IMR-90 (cell line): Measurements from ENCODE around the gene CEP152. TPM values are rescaled to one million over a fixed set of nuclear protein-coding genes. Genes with fewer than 3 reads are reported as not detected.
A peak's percentile ranks its signal among the peaks of the same experiment; 100 is the strongest.

ENCODE experiments used
- ATAC-seq: fragments of 200-7000 bp; cut with Tn5 transposase; 2 replicates; pipeline ENCODE4 v1.9.1; 2020; ENCODE audit warnings: low read depth, mild to moderate bottlenecking, moderate library complexity
- BruUV-seq: library from RNA; stranded (reverse); fragments of 400-500 nt; replicated peaks from 2 replicates; lab custom pipeline; 2021; lab: Mats Ljungman, UMichigan
- CTCF ChIA-PET: fragments of 300-600 bp; formaldehyde crosslinking; extraction: SDS; loops from one replicate; lab custom pipeline; 2021; ENCODE audit warnings: antibody characterized with exemption; lab: Yijun Ruan, JAX
- POLR2A ChIA-PET: fragments of 300-600 bp; sonication (Branson Sonifier 250); formaldehyde crosslinking; loops from one replicate; lab custom pipeline; 2022; ENCODE audit warnings: antibody characterized with exemption; ENCODE audit not compliant: unreplicated experiment; lab: Charles Lee
- DNase-seq: peaks from one replicate; pipeline ENCODE4 v3.0.0; 2013
- H2AFZ ChIP-seq: replicated peaks from 2 replicates; pipeline ENCODE3; 2013; ENCODE audit warnings: low read length, mild to moderate bottlenecking; ENCODE audit not compliant: poor library complexity
- H2AK5ac ChIP-seq: 2 replicates; pipeline ENCODE4 v1.6.1; 2013; ENCODE audit warnings: low read depth, low read length, inconsistent platforms
- H2AK9ac ChIP-seq: replicated peaks from 2 replicates; pipeline ENCODE3; 2013; ENCODE audit warnings: mild to moderate bottlenecking, low read depth, low read length, moderate library complexity; ENCODE audit not compliant: poor library complexity
- H2BK120ac ChIP-seq: 2 replicates; pipeline ENCODE4 v1.6.1; 2013; ENCODE audit warnings: low read depth, low read length, inconsistent platforms
- H2BK15ac ChIP-seq: 3 replicates; pipeline ENCODE4 v1.6.1; 2013; ENCODE audit warnings: low read depth, low read length, inconsistent platforms
- H2BK20ac ChIP-seq: 2 replicates; pipeline ENCODE4 v1.6.1; 2013; ENCODE audit warnings: low read depth, mild to moderate bottlenecking, inconsistent platforms, low read length, moderate library complexity
- H2BK5ac ChIP-seq: 2 replicates; pipeline ENCODE4 v1.6.1; 2013; ENCODE audit warnings: mild to moderate bottlenecking, low read depth, low read length, inconsistent platforms; ENCODE audit not compliant: poor library complexity, severe bottlenecking
- H3K14ac ChIP-seq: replicated peaks from 2 replicates; pipeline ENCODE4 v1.6.1; 2013; ENCODE audit warnings: low read depth, low read length, inconsistent platforms
- H3K18ac ChIP-seq: 2 replicates; pipeline ENCODE4 v1.6.1; 2013; ENCODE audit warnings: low read depth, low read length, control low read depth
- H3K23ac ChIP-seq: 2 replicates; pipeline ENCODE4 v1.6.1; 2013; ENCODE audit warnings: low read depth, low read length, inconsistent platforms
- H3K27ac ChIP-seq: 2 replicates; pipeline ENCODE4 v1.5.1; 2013; ENCODE audit warnings: mild to moderate bottlenecking, control low read depth, low read length; ENCODE audit not compliant: insufficient read depth
- H3K27me3 ChIP-seq: 2 replicates; pipeline ENCODE4 v1.6.1; 2013; ENCODE audit warnings: low read length; ENCODE audit not compliant: control insufficient read depth, insufficient read depth
- H3K36me3 ChIP-seq: 2 replicates; pipeline ENCODE4 v1.6.1; 2013; ENCODE audit warnings: low read length, mixed read lengths; ENCODE audit not compliant: control insufficient read depth, insufficient read depth
- H3K4ac ChIP-seq: 2 replicates; pipeline ENCODE4 v1.6.1; 2013; ENCODE audit warnings: low read depth, low read length, inconsistent platforms
- H3K4me1 ChIP-seq: 2 replicates; pipeline ENCODE4 v1.6.1; 2013; ENCODE audit warnings: low read length, mixed read lengths; ENCODE audit not compliant: control insufficient read depth, insufficient read depth
- H3K4me2 ChIP-seq: 2 replicates; pipeline ENCODE4 v1.6.1; 2013; ENCODE audit warnings: low read depth, mild to moderate bottlenecking, control low read depth, low read length, moderate library complexity
- H3K4me3 ChIP-seq: 2 replicates; pipeline ENCODE4 v1.5.1; 2013; ENCODE audit warnings: low read depth, mild to moderate bottlenecking, control low read depth, low read length, moderate library complexity; ENCODE audit not compliant: insufficient read depth
- H3K56ac ChIP-seq: 2 replicates; pipeline ENCODE4 v1.6.1; 2013; ENCODE audit warnings: low read length, inconsistent platforms; ENCODE audit not compliant: insufficient read depth; ENCODE audit errors: extremely low read depth
- H3K79me1 ChIP-seq, 2 experiments: 2 replicates each; pipeline ENCODE4 v1.6.1; 2013; ENCODE audit warnings: low read length in 2 of 2, inconsistent platforms in 1 of 2, low read depth in 1 of 2
- H3K9ac ChIP-seq: 2 replicates; pipeline ENCODE4 v1.6.1; 2013; ENCODE audit warnings: low read depth, low read length, control low read depth
- H3K9me1 ChIP-seq: 2 replicates; pipeline ENCODE4 v1.6.1; 2013; ENCODE audit warnings: low read length, inconsistent platforms; ENCODE audit not compliant: insufficient read depth
- H3K9me3 ChIP-seq: 2 replicates; pipeline ENCODE4 v1.6.1; 2013; ENCODE audit warnings: low read length; ENCODE audit not compliant: control insufficient read depth, insufficient read depth
- H4K20me1 ChIP-seq: 2 replicates; pipeline ENCODE4 v1.6.1; 2013; ENCODE audit warnings: low read length, inconsistent platforms; ENCODE audit not compliant: insufficient read depth
- H4K5ac ChIP-seq: 2 replicates; pipeline ENCODE4 v1.6.1; 2013; ENCODE audit warnings: mild to moderate bottlenecking, low read depth, low read length, control low read depth
- H4K8ac ChIP-seq, 2 experiments: 2 replicates each; pipeline ENCODE4 v1.6.1; 2013; ENCODE audit warnings: low read depth in 2 of 2, low read length in 2 of 2, control low read depth in 1 of 2, inconsistent platforms in 1 of 2
- H4K91ac ChIP-seq: 2 replicates; pipeline ENCODE4 v1.6.1; 2013; ENCODE audit warnings: low read depth, low read length, inconsistent platforms; ENCODE audit not compliant: insufficient read depth
- BHLHE40 ChIP-seq: fragments of 150-350 bp; IDR thresholded peaks from 2 replicates; pipeline ENCODE4 v1.6.1; 2016; ENCODE audit warnings: mild to moderate bottlenecking, low read depth, low read length
- CEBPB ChIP-seq: IDR thresholded peaks from 2 replicates; pipeline ENCODE4 v1.6.1; 2012; ENCODE audit warnings: low read depth, low read length, improper control_type of control experiment
- ELK1 ChIP-seq: fragments of 150-350 bp; IDR thresholded peaks from 2 replicates; pipeline ENCODE4 v1.6.1; 2016; ENCODE audit warnings: low read depth, mild to moderate bottlenecking, low read length, moderate library complexity, borderline replicate concordance
- FOS ChIP-seq: fragments of 150-350 bp; IDR thresholded peaks from 2 replicates; pipeline ENCODE4 v1.6.1; 2016; ENCODE audit warnings: low read depth, low read length
- MAZ ChIP-seq: IDR thresholded peaks from 2 replicates; pipeline ENCODE4 v1.6.1; 2012; ENCODE audit warnings: low read depth, mild to moderate bottlenecking, low read length, improper control_type of control experiment, moderate library complexity, borderline replicate concordance
- MXI1 ChIP-seq: IDR thresholded peaks from 2 replicates; pipeline ENCODE4 v1.6.1; 2012; ENCODE audit warnings: low read depth, mild to moderate bottlenecking, low read length, moderate library complexity, borderline replicate concordance
- NFE2L2 ChIP-seq: fragments of 150-350 bp; IDR thresholded peaks from 2 replicates; pipeline ENCODE4 v1.6.1; 2016; ENCODE audit warnings: low read depth, mild to moderate bottlenecking, low read length
- POLR2A ChIP-seq: IDR thresholded peaks from 2 replicates; pipeline ENCODE4 v1.6.1; 2012; ENCODE audit warnings: mild to moderate bottlenecking, low read depth, low read length
- RAD21 ChIP-seq: IDR thresholded peaks from 2 replicates; pipeline ENCODE4 v1.6.1; 2012; ENCODE audit warnings: low read length, improper control_type of control experiment
- RCOR1 ChIP-seq: IDR thresholded peaks from 2 replicates; pipeline ENCODE4 v1.6.1; 2012; ENCODE audit warnings: mild to moderate bottlenecking, low read length, improper control_type of control experiment; ENCODE audit not compliant: insufficient replicate concordance
- RFX5 ChIP-seq: IDR thresholded peaks from 2 replicates; pipeline ENCODE4 v1.8.0; 2012; ENCODE audit warnings: low read depth, mild to moderate bottlenecking, low read length, moderate library complexity
- USF2 ChIP-seq: fragments of 150-350 bp; IDR thresholded peaks from 2 replicates; pipeline ENCODE4 v1.6.1; 2017; ENCODE audit warnings: mild to moderate bottlenecking, antibody characterized with exemption, low read length, low read depth
- WGBS, 2 experiments: methylation state at CpG; one replicate each; pipeline versions ENCODE4 v1.1.5 to v1.1.7; 2013; ENCODE audit warnings: missing lambda C conversion rate in 2 of 2; ENCODE audit not compliant: insufficient read length in 1 of 2; ENCODE audit errors: extremely low coverage in 2 of 2; 5-methylcytosine and 5-hydroxymethylcytosine counted together
- dilution Hi-C: fragments of 300-500 bp; cut with HindIII; formaldehyde crosslinking; loops from one replicate; pipeline ENCODE4 v1.14.3; 2018; ENCODE audit warnings: low sequenced_read_pairs; ENCODE audit not compliant: unreplicated experiment
- in situ Hi-C: fragments of 300-500 bp; cut with MboI; formaldehyde crosslinking; loops from 3 replicates; pipeline ENCODE4 v1.14.3; 2019; ENCODE audit warnings: low sequenced_read_pairs, inconsistent platforms, mixed read lengths
- intact Hi-C: fragments of 100-400 bp; cut with micrococcal nuclease; formaldehyde crosslinking; loops from 2 replicates; pipeline ENCODE4 v1.10.0; 2022
- polyA plus RNA-seq, 3 experiments: library from polyadenylated mRNA; depleted of rRNA; stranded (reverse); fragments of >200 nt; gene quantifications; 2 replicates each; pipeline ENCODE4 v1.2.3, GENCODE V29; 2012; ENCODE audit warnings: low replicate concordance in 1 of 3
- total RNA-seq: library from RNA; depleted of rRNA; stranded (reverse); fragments of >200 nt; gene quantifications from 2 replicates; pipeline ENCODE4 v1.2.3, GENCODE V29; 2012

CEP152 gene
- total and polyA plus RNA-seq, 2 of the 4 experiments (the other 2 are of a cell fraction) = 2.1 to 7.3 TPM

GRCh38 chr15:48719668-48720067 is 91.2 kb downstream of the CEP152 start:
- Histone ChIP-seq H3K4me2 (no peak overlapping the region), H2BK15ac (peak overlapping the region; percentile 96; the same call in 2 of the 3 replicates), H2AK5ac (peak overlapping the region; percentile 85), H3K36me3 (no peaks in the 10 kb centered on the region), H3K4ac (peak overlapping the region; percentile 50; the same call in 1 of the 2 replicates), H4K20me1 (no peaks in the 10 kb centered on the region), H3K56ac (no peak overlapping the region), H4K5ac (no peak overlapping the region), H3K9ac (no peak overlapping the region), H3K9me3 (no peaks in the 10 kb centered on the region; the same call in 1 of the 2 replicates), H3K18ac (no peak overlapping the region), H2BK120ac (peak overlapping the region; percentile 66), H4K91ac (no peak overlapping the region; the same call in 1 of the 2 replicates), H2BK20ac (peak overlapping the region; percentile 71; the same call in 1 of the 2 replicates), H3K79me1 (peaks cover 0 to 8% of the 10 kb centered on the region in 2 experiments; a peak in 1 of 4 replicates), H2AK9ac (no peak overlapping the region), H2AFZ (no peak overlapping the region), H3K27ac (no peak overlapping the region), H4K8ac (peak overlapping the region in 1 of 2 experiments; percentile 16; a peak in 1 of 4 replicates), H2BK5ac (no peak overlapping the region), H3K27me3 (no peaks in the 10 kb centered on the region), H3K4me1 (peaks cover 17% of the 10 kb centered on the region), H3K23ac (0 out of 2 replicates have a peak overlapping the region, but pooled peaks have one; percentile 43), H3K4me3 (no peak overlapping the region), H3K9me1 (peaks cover 17% of the 10 kb centered on the region), H3K14ac (peak overlapping the region; percentile 26)
- BruUV-seq = no TSS peak
- ChIA-PET CTCF (no interaction called here), POLR2A (no interaction called here)
- no peak for TF ChIP-seq RCOR1
- TF ChIP-seq BHLHE40 = no peak
- no peak for TF ChIP-seq RFX5
- no peak for TF ChIP-seq MAZ
- TF ChIP-seq ELK1 = no peak
- no peak for TF ChIP-seq CEBPB
- TF ChIP-seq POLR2A = no peak
- TF ChIP-seq USF2 = no peak
- TF ChIP-seq RAD21 = no peak
- TF ChIP-seq FOS = no peak
- no peak for TF ChIP-seq NFE2L2
- TF ChIP-seq MXI1 = no peak
- 78% methylated on average over 1 of the region's 4 CpGs; no CpG with 5 or more reads in 1 of the 2 experiments for WGBS, 2 experiments
- in situ Hi-C loops (loop anchor here (25.0 kb wide), 1 partner anchor 1418 kb away; no protein-coding TSS in a partner anchor), intact Hi-C loops (loop anchor here (5.0 to 10.0 kb wide), 3 partner anchors 83 to 703 kb away; partner anchors contain the start of genes FGF7 and SHC4), dilution Hi-C loops (no loop called here)
- DNase-seq (no peak), ATAC-seq (no peak)
